Renal pelvis (tissue), 4 donors: ENCODE results near the gene EEF1A2. TPM values are rescaled to one million over a fixed set of nuclear protein-coding genes. Genes with fewer than 3 reads are reported as not detected.

Experiments
- DNase-seq: peaks from one replicate; pipeline ENCODE4 v3.0.0-alpha.2; 2013
- polyA plus RNA-seq, 3 donors: library from polyadenylated mRNA; unstranded; fragments of 120-200 nt; gene quantifications; one replicate each; pipeline ENCODE4 v1.2.1, GENCODE V29; 2013; ENCODE audit not compliant: insufficient read length in 3 of 3

EEF1A2 gene
- polyA plus RNA-seq, 3 donors, result 0.96 to 2.4 (median 1.2) TPM

GRCh38 chr20:63501818-63502670 lies 3.2 kb upstream of the EEF1A2 start:
- DNase-seq, result no peak

GRCh38 chr20:63500902-63501817 lies 2.3 kb upstream of the EEF1A2 start:
- DNase-seq, result no peak

GRCh38 chr20:63500151-63500901 lies 1.4 kb upstream of the EEF1A2 start:
- no peak for DNase-seq

- no peak for DNase-seq
Observed at GRCh38 chr20:63499338-63499969, 571 bp upstream of the EEF1A2 start.

- no peak for DNase-seq
Observed at GRCh38 chr20:63497946-63498935, 642 bp downstream of the EEF1A2 start.

- no peak for DNase-seq
Observed at GRCh38 chr20:63497138-63497945, 1.5 kb downstream of the EEF1A2 start.

- DNase-seq, result no peak
Observed at GRCh38 chr20:63496596-63497120, 2.2 kb downstream of the EEF1A2 start.

GRCh38 chr20:63495741-63496595 lies 2.9 kb downstream of the EEF1A2 start:
- no peak for DNase-seq

GRCh38 chr20:63495167-63495720 lies 3.6 kb downstream of the EEF1A2 start:
- no peak for DNase-seq

- DNase-seq, result no peak
Observed at GRCh38 chr20:63494420-63495166, 4.3 kb downstream of the EEF1A2 start.

- DNase-seq, result no peak
Observed at GRCh38 chr20:63494084-63494419, 4.8 kb downstream of the EEF1A2 start.

- DNase-seq, result no peak
Observed at GRCh38 chr20:63493563-63494020, 5.3 kb downstream of the EEF1A2 start.

- no peak for DNase-seq
Observed at GRCh38 chr20:63492982-63493381, 5.9 kb downstream of the EEF1A2 start.

GRCh38 chr20:63492518-63492917 lies 6.4 kb downstream of the EEF1A2 start:
- no peak for DNase-seq

- no peak for DNase-seq
Observed at GRCh38 chr20:63491635-63492230, 7.2 kb downstream of the EEF1A2 start.

GRCh38 chr20:63491078-63491477 lies 7.8 kb downstream of the EEF1A2 start:
- DNase-seq, result no peak

- DNase-seq, result no peak
Observed at GRCh38 chr20:63490416-63490815, 8.5 kb downstream of the EEF1A2 start.
